ENCODE results near the gene MAP4.

DNA sequence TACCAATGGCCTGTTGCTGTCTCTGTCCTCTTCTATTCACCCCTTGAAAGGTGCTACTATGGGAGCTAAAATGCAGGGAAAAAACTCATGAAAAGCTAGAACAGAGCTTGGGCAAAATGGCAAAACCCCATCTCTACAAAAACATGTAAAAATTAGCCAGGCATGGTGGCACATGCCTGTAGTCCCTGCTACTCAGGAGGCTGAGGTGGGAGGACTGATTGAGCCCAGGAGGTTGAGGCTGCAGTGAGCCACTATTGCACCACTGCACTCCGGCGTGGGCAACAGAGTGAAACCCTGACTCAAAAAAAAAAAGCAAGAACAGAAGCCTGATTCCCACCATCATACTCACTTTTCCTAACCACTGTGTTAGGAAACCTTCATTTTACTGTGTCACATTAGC, 1.9 kb downstream of the MAP4 start:
- TF ChIP-seq GATA2 (IDR thresholded peaks at IDR 0.05; ENCODE audit: low read depth, low read length): no peak
- TF ChIP-seq GATA3 (IDR thresholded peaks at IDR 0.05; ENCODE audit: low read depth, low read length): no peak
